Astrocyte (in vitro differentiated cells and primary cell): ENCODE results near the gene SIRT2. TPM values are rescaled to one million over a fixed set of nuclear protein-coding genes. Genes with fewer than 3 reads are reported as not detected.

Experiments used
- DNase-seq: peaks from one replicate; pipeline ENCODE4 v3.0.0-alpha.2; 2010; ENCODE audit warnings: low read depth
- FAIRE-seq: peaks from 2 replicates; lab custom pipeline; 2011; peaks lifted over from hg19 to GRCh38; lab: Jason Lieb, UNC
- H2AFZ ChIP-seq: 2 replicates; pipeline ENCODE4 v1.6.0; 2012; ENCODE audit warnings: low read depth, low read length, inconsistent platforms
- H3K27ac ChIP-seq: 2 replicates; pipeline ENCODE4 v1.5.1; 2011; ENCODE audit warnings: low read depth, low read length, inconsistent platforms
- H3K27me3 ChIP-seq: 2 replicates; pipeline ENCODE4 v1.6.0; 2011; ENCODE audit warnings: low read length, inconsistent platforms; ENCODE audit not compliant: insufficient read depth
- H3K36me3 ChIP-seq: 2 replicates; pipeline ENCODE4 v1.5.1; 2011; ENCODE audit warnings: low read length, inconsistent platforms; ENCODE audit not compliant: insufficient read depth
- H3K4me1 ChIP-seq: 2 replicates; pipeline ENCODE4 v1.5.1; 2011; ENCODE audit warnings: low read length, inconsistent platforms; ENCODE audit not compliant: insufficient read depth
- H3K4me2 ChIP-seq: 2 replicates; pipeline ENCODE4 v1.6.0; 2012; ENCODE audit warnings: low read length, inconsistent platforms
- H3K4me3 ChIP-seq: 2 replicates; pipeline ENCODE4 v1.5.1; 2011; ENCODE audit warnings: low read depth, mild to moderate bottlenecking, low read length, inconsistent platforms; ENCODE audit not compliant: insufficient read depth
- H3K79me2 ChIP-seq: 2 replicates; pipeline ENCODE4 v1.6.0; 2012; ENCODE audit warnings: mild to moderate bottlenecking, low read length, inconsistent platforms; ENCODE audit not compliant: insufficient read depth
- H3K9ac ChIP-seq: 2 replicates; pipeline ENCODE4 v1.6.0; 2012; ENCODE audit warnings: mild to moderate bottlenecking, low read length, inconsistent platforms
- H3K9me3 ChIP-seq: 2 replicates; pipeline ENCODE4 v1.5.1; 2012; ENCODE audit warnings: low read depth, mild to moderate bottlenecking, low read length, inconsistent platforms; ENCODE audit not compliant: insufficient read depth
- H4K20me1 ChIP-seq: 2 replicates; pipeline ENCODE4 v1.6.0; 2012; ENCODE audit warnings: low read length, inconsistent platforms; ENCODE audit not compliant: insufficient read depth
- H3K27ac Mint-ChIP-seq: one replicate; pipeline ENCODE4 v1.8.0; 2021; ENCODE audit warnings: mild to moderate bottlenecking, mixed read lengths; ENCODE audit not compliant: unreplicated experiment
- H3K27me3 Mint-ChIP-seq: one replicate; pipeline ENCODE4 v1.8.0; 2021; ENCODE audit warnings: low read depth, mixed read lengths; ENCODE audit not compliant: unreplicated experiment
- H3K36me3 Mint-ChIP-seq: one replicate; pipeline ENCODE4 v1.8.0; 2021; ENCODE audit warnings: low read depth, mixed read lengths; ENCODE audit not compliant: unreplicated experiment
- H3K4me1 Mint-ChIP-seq: one replicate; pipeline ENCODE4 v1.8.0; 2021; ENCODE audit warnings: low read depth, mixed read lengths; ENCODE audit not compliant: unreplicated experiment
- H3K4me3 Mint-ChIP-seq: one replicate; pipeline ENCODE4 v1.8.0; 2021; ENCODE audit warnings: mild to moderate bottlenecking, moderate library complexity, mixed read lengths; ENCODE audit not compliant: unreplicated experiment
- H3K9me3 Mint-ChIP-seq: one replicate; pipeline ENCODE4 v1.8.0; 2021; ENCODE audit warnings: mild to moderate bottlenecking, mixed read lengths; ENCODE audit not compliant: unreplicated experiment
- EZH2 ChIP-seq: IDR thresholded peaks from 2 replicates; pipeline ENCODE4 v1.6.1; 2012; ENCODE audit warnings: mild to moderate bottlenecking, low read length, inconsistent platforms; ENCODE audit not compliant: insufficient read depth
- total RNA-seq: library from RNA; stranded (reverse); gene quantifications from 2 replicates; pipeline ENCODE4 v1.2.1, GENCODE V29; 2021
- TF ChIP-seq, protein P1 (sequence below): IDR thresholded peaks from 2 replicates; pipeline ENCODE4 v1.5.1; 2011; ENCODE audit warnings: low read depth, mild to moderate bottlenecking, inconsistent platforms, low read length, moderate library complexity; ENCODE audit not compliant: insufficient read depth

SIRT2 gene
- total RNA-seq, 1 donor from 2014 or later: 35.7 TPM

DNA sequence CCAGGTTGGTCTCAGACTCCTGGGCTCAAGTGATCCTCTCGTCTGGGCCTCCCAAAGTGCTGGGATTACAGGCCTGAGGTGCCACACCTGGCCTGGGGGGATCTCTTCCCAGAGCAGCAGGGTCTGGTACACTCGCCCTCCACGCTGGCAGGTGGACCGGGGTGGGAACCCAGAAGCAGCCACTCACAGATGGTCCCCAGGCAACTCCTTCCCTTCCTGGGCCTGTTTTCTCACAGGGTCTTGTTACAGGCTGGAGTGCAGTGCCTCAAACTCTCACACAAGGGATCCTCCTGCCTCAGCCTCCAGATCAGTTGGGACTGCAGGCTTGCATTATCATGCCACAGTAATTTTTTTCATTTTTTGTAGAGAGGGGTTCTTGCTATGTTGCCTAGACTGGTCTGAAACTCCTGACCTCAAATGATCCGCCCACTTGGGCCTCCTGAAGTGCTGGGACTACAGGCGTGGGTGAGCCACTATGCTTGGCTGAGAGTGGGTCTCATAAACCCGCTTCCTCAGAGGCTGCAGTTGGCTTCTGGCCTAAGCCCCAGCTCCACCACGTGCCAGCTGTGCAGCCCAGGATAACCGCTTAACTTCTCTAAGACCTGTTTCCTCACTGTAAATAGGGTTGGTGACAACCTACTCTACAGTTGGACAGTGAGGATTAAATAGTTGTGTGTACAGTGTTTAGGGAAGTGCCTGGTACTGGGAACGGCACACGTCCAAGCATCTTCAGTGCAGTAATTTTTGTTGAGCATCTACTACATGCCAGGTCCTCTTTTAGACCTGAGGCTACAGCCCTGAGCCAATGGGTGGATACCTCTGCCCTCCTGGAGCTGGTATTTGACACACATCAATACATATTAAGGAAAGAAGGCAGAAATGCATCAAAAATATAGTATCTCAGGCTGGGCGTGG is 13.4 kb upstream of the SIRT2 start:
- H3K9me3 Mint-ChIP-seq: peaks cover 2% of the 10 kb centered on the region
- H3K27ac ChIP-seq: no peak overlapping the region
- H3K79me2 ChIP-seq: no peaks in the 10 kb centered on the region
- no peaks in the 10 kb centered on the region for H3K27me3 Mint-ChIP-seq
- DNase-seq: no peak
- no peaks in the 10 kb centered on the region for H3K4me1 Mint-ChIP-seq
- H3K4me1 ChIP-seq: no peaks in the 10 kb centered on the region
- no peaks in the 10 kb centered on the region for H3K9me3 ChIP-seq
- H2AFZ ChIP-seq: no peak overlapping the region
- no peaks in the 10 kb centered on the region for H3K36me3 ChIP-seq
- peaks cover 9% of the 10 kb centered on the region for H3K36me3 Mint-ChIP-seq
- no peak for FAIRE-seq
- H4K20me1 ChIP-seq: no peaks in the 10 kb centered on the region
- TF ChIP-seq, protein P1, sequence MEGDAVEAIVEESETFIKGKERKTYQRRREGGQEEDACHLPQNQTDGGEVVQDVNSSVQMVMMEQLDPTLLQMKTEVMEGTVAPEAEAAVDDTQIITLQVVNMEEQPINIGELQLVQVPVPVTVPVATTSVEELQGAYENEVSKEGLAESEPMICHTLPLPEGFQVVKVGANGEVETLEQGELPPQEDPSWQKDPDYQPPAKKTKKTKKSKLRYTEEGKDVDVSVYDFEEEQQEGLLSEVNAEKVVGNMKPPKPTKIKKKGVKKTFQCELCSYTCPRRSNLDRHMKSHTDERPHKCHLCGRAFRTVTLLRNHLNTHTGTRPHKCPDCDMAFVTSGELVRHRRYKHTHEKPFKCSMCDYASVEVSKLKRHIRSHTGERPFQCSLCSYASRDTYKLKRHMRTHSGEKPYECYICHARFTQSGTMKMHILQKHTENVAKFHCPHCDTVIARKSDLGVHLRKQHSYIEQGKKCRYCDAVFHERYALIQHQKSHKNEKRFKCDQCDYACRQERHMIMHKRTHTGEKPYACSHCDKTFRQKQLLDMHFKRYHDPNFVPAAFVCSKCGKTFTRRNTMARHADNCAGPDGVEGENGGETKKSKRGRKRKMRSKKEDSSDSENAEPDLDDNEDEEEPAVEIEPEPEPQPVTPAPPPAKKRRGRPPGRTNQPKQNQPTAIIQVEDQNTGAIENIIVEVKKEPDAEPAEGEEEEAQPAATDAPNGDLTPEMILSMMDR: no peak
- no peak for TF ChIP-seq EZH2
- no peak overlapping the region for H3K9ac ChIP-seq
- H3K27me3 ChIP-seq: peaks cover 9% of the 10 kb centered on the region
- H3K27ac Mint-ChIP-seq: no peak overlapping the region
- no peak overlapping the region for H3K4me3 Mint-ChIP-seq
- H3K4me2 ChIP-seq: no peak overlapping the region
- no peak overlapping the region for H3K4me3 ChIP-seq

DNA sequence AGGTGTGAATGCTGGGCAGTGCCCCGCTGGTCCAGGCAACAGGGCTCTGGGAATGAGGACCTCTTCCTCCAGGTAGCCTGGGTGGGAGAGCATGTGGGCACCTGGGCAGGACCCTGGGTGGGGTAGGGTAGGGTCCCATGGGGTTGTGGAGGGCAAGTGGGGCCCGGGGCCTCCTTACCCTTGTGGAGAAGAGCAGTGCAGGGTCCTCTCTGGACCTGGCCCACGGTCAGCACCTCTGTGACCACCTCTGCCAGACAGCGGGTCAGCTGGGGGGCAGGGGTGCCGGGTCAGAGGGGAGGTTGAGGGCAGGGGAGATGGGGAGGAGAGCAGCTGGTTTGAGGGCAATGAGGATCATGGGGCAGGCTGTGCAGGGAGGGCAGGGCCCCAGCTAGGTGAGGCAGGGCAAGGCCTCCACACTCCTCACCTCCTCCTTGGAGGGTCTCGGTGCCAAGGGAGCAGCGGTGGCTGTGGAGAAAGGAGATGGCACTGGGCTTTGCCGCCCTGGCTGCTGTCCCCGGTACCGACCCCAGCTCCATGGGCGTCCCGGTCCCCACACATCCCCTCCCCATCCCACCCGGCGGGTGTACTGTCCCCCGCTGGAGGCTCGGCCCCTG is 12.1 kb upstream of the SIRT2 start:
- H3K9me3 ChIP-seq: no peaks in the 10 kb centered on the region
- FAIRE-seq (no peak), DNase-seq (no peak)
- no peak overlapping the region for H3K4me3 ChIP-seq
- Mint-ChIP-seq H3K4me1 (no peaks in the 10 kb centered on the region), H3K27ac (no peak overlapping the region), H3K4me3 (no peak overlapping the region), H3K27me3 (no peaks in the 10 kb centered on the region), H3K36me3 (peaks cover 20% of the 10 kb centered on the region), H3K9me3 (peaks cover 5% of the 10 kb centered on the region)
- no peak overlapping the region for H3K4me2 ChIP-seq
- H3K36me3 ChIP-seq: no peaks in the 10 kb centered on the region
- peak; percentile 62 for TF ChIP-seq EZH2
- TF ChIP-seq, protein P1: no peak
- no peak overlapping the region for H2AFZ ChIP-seq
- H3K9ac ChIP-seq: no peak overlapping the region
- no peaks in the 10 kb centered on the region for H4K20me1 ChIP-seq
- H3K27me3 ChIP-seq: peaks cover 9% of the 10 kb centered on the region
- no peak overlapping the region for H3K27ac ChIP-seq
- no peaks in the 10 kb centered on the region for H3K4me1 ChIP-seq
- no peaks in the 10 kb centered on the region for H3K79me2 ChIP-seq
